B cell (primary cell): ENCODE results near the gene ITPRIPL2. TPM values are rescaled to one million over a fixed set of nuclear protein-coding genes. Genes with fewer than 3 reads are reported as not detected.

Experiments used
- ATAC-seq: fragments of 200-7000 bp; cut with Tn5 transposase; one replicate; pipeline ENCODE4 v1.10.0; 2021; ENCODE audit warnings: low read depth, mild to moderate bottlenecking, moderate number of reproducible peaks, moderate library complexity
- CTCF ChIA-PET: fragments of 350-600 bp; sonication (Branson Sonifier 250); formaldehyde crosslinking; loops from one replicate; lab custom pipeline; 2021; ENCODE audit warnings: antibody characterized with exemption, inconsistent platforms; lab: Charles Lee
- POLR2A ChIA-PET: fragments of 350-600 bp; sonication (Branson Sonifier 250); formaldehyde crosslinking; loops from one replicate; lab custom pipeline; 2021; ENCODE audit warnings: antibody characterized with exemption; lab: Charles Lee
- DNase-seq: peaks from one replicate; pipeline ENCODE4 v3.0.0; 2013
- H2AFZ ChIP-seq: 2 replicates; pipeline ENCODE4 v1.6.1; 2012; ENCODE audit warnings: mild to moderate bottlenecking, low read depth, low read length; ENCODE audit not compliant: insufficient read depth, poor library complexity, severe bottlenecking
- H3K27ac ChIP-seq, 2 donors: 1 replicate in 1 of 2; 2 replicates in 1 of 2; pipeline ENCODE4 v1.5.1; 2012 to 2013; ENCODE audit warnings: low read length in 2 of 2, mild to moderate bottlenecking in 2 of 2, moderate library complexity in 1 of 2
- H3K27me3 ChIP-seq, 4 experiments: fragments of 200-600 bp in 1 of 4; sonication (generic) in 1 of 4; replicated peaks in 1 of 4; 1 replicate in 2 of 4; 2 replicates in 2 of 4; pipeline versions ENCODE4 v1.6.1 to v1.7.0; 2013 to 2016; ENCODE audit warnings: low read length in 3 of 4, mild to moderate bottlenecking in 2 of 4, mixed read lengths in 1 of 4, moderate library complexity in 1 of 4; ENCODE audit not compliant: insufficient read depth in 4 of 4, control insufficient read depth in 3 of 4; ENCODE audit errors: control extremely low read depth in 1 of 4
- H3K36me3 ChIP-seq, 2 experiments: replicated peaks in 1 of 2; 1 replicate in 1 of 2; 2 replicates in 1 of 2; pipeline versions ENCODE4 v1.6.1 to v1.7.1; 2013; ENCODE audit warnings: low read length in 1 of 2; ENCODE audit not compliant: insufficient read depth in 2 of 2, control insufficient read depth in 1 of 2; ENCODE audit errors: control extremely low read depth in 1 of 2, extremely low read depth in 1 of 2
- H3K4me1 ChIP-seq, 2 donors: fragments of 200-600 bp in 1 of 2; sonication (generic) in 1 of 2; 1 replicate in 1 of 2; 2 replicates in 1 of 2; pipeline versions ENCODE4 v1.5.1 to v1.6.1; 2013 to 2017; ENCODE audit warnings: low read length in 2 of 2; ENCODE audit not compliant: control insufficient read depth in 2 of 2, insufficient read depth in 2 of 2
- H3K4me2 ChIP-seq: replicated peaks from 2 replicates; pipeline ENCODE3; 2012; ENCODE audit warnings: mild to moderate bottlenecking, low read depth, low read length; ENCODE audit not compliant: poor library complexity, severe bottlenecking
- H3K4me3 ChIP-seq, 5 experiments: fragments of 200-600 bp in 1 of 5; sonication (generic) in 1 of 5; 1 replicate in 3 of 5; 2 replicates in 2 of 5; pipeline versions ENCODE4 v1.5.1 to v1.7.0; 2011 to 2016; ENCODE audit warnings: low read length in 4 of 5, mild to moderate bottlenecking in 4 of 5, low read depth in 2 of 5, control low read depth in 1 of 5, moderate library complexity in 1 of 5; ENCODE audit not compliant: insufficient read depth in 1 of 5; ENCODE audit errors: control extremely low read depth in 1 of 5, extremely low read depth in 1 of 5
- H3K79me2 ChIP-seq: fragments of 200-600 bp; sonication (generic); one replicate; pipeline ENCODE4 v1.6.0; 2016; ENCODE audit warnings: low read length; ENCODE audit not compliant: control insufficient read depth, insufficient read depth
- H3K9ac ChIP-seq: fragments of 200-600 bp; sonication (generic); 2 replicates; pipeline ENCODE4 v1.6.1; 2017; ENCODE audit warnings: mild to moderate bottlenecking, low read length, moderate library complexity
- H3K9me3 ChIP-seq, 3 donors: one replicate each; pipeline versions ENCODE4 v1.6.1 to v1.7.1; 2013; ENCODE audit warnings: low read length in 2 of 3; ENCODE audit not compliant: control insufficient read depth in 2 of 3, insufficient read depth in 1 of 3; ENCODE audit errors: control extremely low read depth in 1 of 3
- H4K20me1 ChIP-seq: 2 replicates; pipeline ENCODE4 v1.6.0; 2012; ENCODE audit warnings: mild to moderate bottlenecking, low read length; ENCODE audit not compliant: insufficient read depth, control insufficient read depth, poor library complexity, severe bottlenecking
- H3K27ac Mint-ChIP-seq: one replicate; pipeline ENCODE4 v1.8.0; 2021; ENCODE audit warnings: mixed read lengths
- H3K27me3 Mint-ChIP-seq: one replicate; pipeline ENCODE4 v1.8.0; 2021; ENCODE audit warnings: mixed read lengths
- H3K4me1 Mint-ChIP-seq: one replicate; pipeline ENCODE4 v1.8.0; 2021; ENCODE audit warnings: mixed read lengths
- H3K4me3 Mint-ChIP-seq: one replicate; pipeline ENCODE4 v1.8.0; 2021; ENCODE audit warnings: mixed read lengths
- H3K9me3 Mint-ChIP-seq: one replicate; pipeline ENCODE4 v1.8.0; 2022; ENCODE audit warnings: mixed read lengths; ENCODE audit not compliant: insufficient read depth
- CTCF ChIP-seq: fragments of 200-600 bp; IDR thresholded peaks from one replicate; pipeline ENCODE4 v1.8.0; 2022; ENCODE audit warnings: antibody characterized with exemption, mild to moderate bottlenecking
- EZH2 ChIP-seq: IDR thresholded peaks from 2 replicates; pipeline ENCODE4 v1.6.1; 2012; ENCODE audit warnings: borderline replicate concordance, low read depth, mild to moderate bottlenecking, moderate library complexity, low read length; ENCODE audit not compliant: insufficient read depth, poor library complexity, severe bottlenecking
- WGBS: methylation state at CpG from one replicate; pipeline ENCODE4 v1.1.5; 2013; ENCODE audit warnings: missing lambda C conversion rate; ENCODE audit not compliant: insufficient coverage; 5-methylcytosine and 5-hydroxymethylcytosine counted together
- intact Hi-C: fragments of 100-400 bp; cut with micrococcal nuclease; formaldehyde crosslinking; loops from one replicate; pipeline ENCODE4 v1.10.0; 2022
- polyA plus RNA-seq: library from polyadenylated mRNA; depleted of rRNA; stranded (reverse); fragments of >200 nt; gene quantifications from 2 replicates; pipeline ENCODE4 v1.2.3, GENCODE V29; 2012
- total RNA-seq, 2 donors: library from RNA; stranded (reverse); fragments of 120-200 nt in 1 of 2; gene quantifications; 1 replicate in 1 of 2; 2 replicates in 1 of 2; pipeline versions ENCODE4 v1.2.3 to v1.2.4, GENCODE V29; 2013 to 2022

Gene ITPRIPL2
- total and polyA plus RNA-seq, 2 donors (not counting 1 experiment from before 2014, with no cell fraction given), result 1.1 to 15.4 TPM

DNA sequence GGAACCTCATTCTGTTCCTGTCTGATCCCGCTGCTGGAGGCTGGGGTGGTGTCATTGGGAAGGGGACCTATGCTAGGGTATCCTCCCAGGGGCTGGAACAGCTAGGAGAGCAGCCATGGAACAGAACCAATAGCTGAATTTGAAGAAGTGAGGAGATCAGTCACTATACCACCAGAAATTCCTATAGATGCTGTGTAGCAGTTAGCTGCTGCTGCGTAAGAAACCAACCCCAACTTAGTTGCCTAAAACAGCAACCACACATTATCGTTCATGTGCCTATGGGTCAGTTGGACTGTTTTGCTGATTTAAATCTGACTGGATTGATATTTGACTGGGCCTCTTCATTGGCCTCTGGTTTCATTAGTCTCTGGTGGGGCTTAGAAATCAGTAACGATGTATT lies 33.9 kb downstream of the ITPRIPL2 start:
- H3K79me2 ChIP-seq, result no peaks in the 10 kb centered on the region
- H3K27ac ChIP-seq, result no peak overlapping the region
- H3K4me2 ChIP-seq, result no peak overlapping the region
- H3K4me1 Mint-ChIP-seq, result no peaks in the 10 kb centered on the region
- H3K27me3 Mint-ChIP-seq, result peaks cover 16% of the 10 kb centered on the region
- no peak overlapping the region for H3K4me3 Mint-ChIP-seq
- H3K9me3 Mint-ChIP-seq, result peaks cover 5% of the 10 kb centered on the region
- no peak overlapping the region for H3K4me3 ChIP-seq
- TF ChIP-seq EZH2, result no peak
- no peak for TF ChIP-seq CTCF
- no peak for ATAC-seq
- intact Hi-C loops, result no loop called here
- H2AFZ ChIP-seq, result no peak overlapping the region
- no peaks in the 10 kb centered on the region for H3K4me1 ChIP-seq
- peaks cover 0 to 10% (median 0%) of the 10 kb centered on the region in 4 experiments for H3K27me3 ChIP-seq
- no peak overlapping the region for H3K27ac Mint-ChIP-seq
- H4K20me1 ChIP-seq, result no peaks in the 10 kb centered on the region
- H3K9ac ChIP-seq, result no peak overlapping the region
- H3K9me3 ChIP-seq, result peaks cover 0 to 4% (median 3%) of the 10 kb centered on the region in 3 donors
- no peak for DNase-seq
- H3K36me3 ChIP-seq, result no peaks in the 10 kb centered on the region
- WGBS, result no CpG with 5 or more reads among the region's 4 CpGs
- POLR2A ChIA-PET, result no interaction called here
- CTCF ChIA-PET, result no interaction called here

GRCh38 chr16:19148189-19148588 lies 34.4 kb downstream of the ITPRIPL2 start:
- Histone ChIP-seq H4K20me1 (no peaks in the 10 kb centered on the region), H3K9ac (no peak overlapping the region), H2AFZ (no peak overlapping the region), H3K36me3 (no peaks in the 10 kb centered on the region), H3K4me2 (no peak overlapping the region), H3K27me3 (peaks cover 0 to 10% (median 0%) of the 10 kb centered on the region in 4 experiments), H3K9me3 (peaks cover 0 to 4% (median 3%) of the 10 kb centered on the region in 3 donors), H3K4me3 (no peak overlapping the region), H3K4me1 (no peaks in the 10 kb centered on the region), H3K27ac (no peak overlapping the region), H3K79me2 (no peaks in the 10 kb centered on the region)
- Mint-ChIP-seq H3K4me3 (no peak overlapping the region), H3K27me3 (peaks cover 18% of the 10 kb centered on the region), H3K27ac (no peak overlapping the region), H3K9me3 (peaks cover 5% of the 10 kb centered on the region), H3K4me1 (no peaks in the 10 kb centered on the region)
- POLR2A ChIA-PET, result no interaction called here
- no peak for DNase-seq
- WGBS, result 100% methylated on average over 1 of the region's 5 CpGs
- TF ChIP-seq CTCF (no peak), EZH2 (no peak)
- intact Hi-C loops, result no loop called here
- CTCF ChIA-PET, result no interaction called here
- ATAC-seq, result no peak
